PC-3 (cell line): ENCODE measurements around the gene ACTG1.

Source experiments
- CTCF ChIP-seq: fragments of 300-600 bp; sonication (generic); conservative IDR thresholded peaks from 2 replicates; pipeline ENCODE4 v1.5.1; 2017; ENCODE audit warnings: antibody characterized with exemption, low read depth, mild to moderate bottlenecking, low read length
- EZH2phosphoT487 ChIP-seq: fragments of 300-600 bp; sonication (generic); IDR thresholded peaks from 2 replicates; pipeline ENCODE4 v1.6.1; 2018; ENCODE audit warnings: mild to moderate bottlenecking, antibody characterized with exemption, low read length, borderline replicate concordance

DNA sequence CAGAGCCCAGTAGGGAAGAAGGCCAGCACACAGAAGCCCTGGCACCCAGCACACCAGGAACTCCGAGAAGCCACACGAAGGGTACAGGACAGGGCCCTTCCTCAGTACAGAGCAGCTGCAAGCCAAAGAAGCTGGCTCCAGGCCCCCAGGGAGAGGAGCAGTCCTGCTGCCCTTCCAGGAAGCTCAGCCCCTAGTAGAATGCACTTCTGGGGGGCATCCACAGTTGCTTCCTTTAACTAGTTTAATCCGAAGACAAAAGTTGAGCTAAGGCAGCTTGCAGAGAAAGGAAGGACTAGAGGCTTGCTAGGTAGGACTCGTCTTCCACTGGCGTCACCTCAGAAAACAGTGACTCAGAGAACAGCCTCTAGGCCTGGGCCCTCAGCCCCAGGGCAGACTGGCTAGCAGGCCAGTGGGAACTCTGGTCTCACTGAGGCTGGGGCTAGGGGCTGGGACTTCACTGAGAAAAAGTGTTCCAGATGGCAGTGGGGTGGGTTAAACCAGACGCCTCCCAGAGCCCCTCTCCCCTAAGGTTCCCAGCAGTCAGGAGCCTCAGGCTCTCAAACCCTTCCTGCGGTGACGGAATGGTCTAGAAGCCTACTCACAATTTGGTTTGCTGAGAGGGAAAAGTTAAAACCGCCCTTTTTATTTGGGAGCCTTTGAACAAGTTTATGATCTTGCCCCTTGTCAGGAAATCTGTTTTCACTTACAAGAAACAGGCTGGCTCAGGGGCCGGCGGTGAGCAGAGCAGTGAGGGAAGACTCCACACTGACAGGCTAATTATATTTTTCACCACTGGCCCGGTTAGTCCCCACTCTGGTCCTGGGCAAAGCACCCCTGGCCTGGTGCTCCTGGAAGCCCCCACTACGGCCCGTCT, 41.4 kb downstream of the ACTG1 start:
- TF ChIP-seq CTCF (no peak), EZH2phosphoT487 (no peak)
